HG02973 (cell line): ENCODE measurements around the gene PTX3.

ENCODE experiments used
- ATAC-seq: cut with Tn5 transposase; IDR thresholded peaks from one replicate; pipeline ENCODE4 v1.9.1; 2021; ENCODE audit warnings: moderate library complexity; ENCODE audit not compliant: unreplicated experiment

Gene PTX3

DNA sequence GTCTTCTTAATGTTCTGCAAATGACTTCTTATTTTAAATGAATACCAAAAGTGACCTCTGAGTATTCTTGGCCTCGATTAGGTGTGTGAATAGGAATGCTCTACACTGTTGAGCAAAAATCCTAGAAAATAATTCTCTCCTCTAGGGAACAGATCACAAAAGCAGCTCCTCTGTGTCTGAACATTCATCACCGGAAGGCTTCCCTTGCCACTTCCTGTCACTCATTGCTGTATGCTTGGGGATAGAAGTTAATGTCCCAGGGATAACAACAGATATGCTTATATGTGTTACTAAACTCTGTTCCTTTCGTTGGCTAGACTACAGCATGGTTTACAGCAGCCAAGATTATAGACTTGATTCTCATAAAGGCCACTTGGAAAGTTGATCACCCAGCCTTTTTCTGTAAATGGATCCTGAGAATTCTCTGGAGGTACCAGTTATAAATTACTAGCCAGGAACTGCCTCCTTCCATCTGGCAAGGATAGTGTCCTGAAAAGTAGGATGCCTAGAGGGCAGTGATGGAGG, 16.0 kb upstream of the PTX3 start:
- no peak for ATAC-seq

DNA sequence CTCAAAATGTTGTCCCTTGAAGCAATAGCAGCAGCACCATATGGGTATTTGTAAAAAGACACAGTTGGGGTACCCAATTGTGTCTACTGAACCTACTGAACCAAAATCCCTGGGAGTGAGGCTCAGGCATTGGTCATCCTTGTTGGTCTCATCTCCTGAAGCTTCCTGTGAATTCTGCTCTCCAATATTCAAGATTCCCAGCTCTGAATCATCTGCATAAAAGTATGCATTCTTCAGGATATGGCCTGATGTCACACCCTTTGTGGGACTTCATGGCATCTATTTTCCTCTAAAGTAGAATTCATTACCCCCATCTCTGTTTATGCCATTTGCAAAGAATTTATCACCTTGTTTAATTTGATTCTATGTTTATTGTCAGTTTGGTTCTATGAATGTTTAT, 13.3 kb upstream of the PTX3 start:
- ATAC-seq: no peak

GRCh38 chr3:157427901-157428300, 8.7 kb upstream of the PTX3 start:
- no peak for ATAC-seq

- no peak for ATAC-seq
These were observed 7.8 kb upstream of the PTX3 start for GRCh38 chr3:157428853-157429252.

DNA sequence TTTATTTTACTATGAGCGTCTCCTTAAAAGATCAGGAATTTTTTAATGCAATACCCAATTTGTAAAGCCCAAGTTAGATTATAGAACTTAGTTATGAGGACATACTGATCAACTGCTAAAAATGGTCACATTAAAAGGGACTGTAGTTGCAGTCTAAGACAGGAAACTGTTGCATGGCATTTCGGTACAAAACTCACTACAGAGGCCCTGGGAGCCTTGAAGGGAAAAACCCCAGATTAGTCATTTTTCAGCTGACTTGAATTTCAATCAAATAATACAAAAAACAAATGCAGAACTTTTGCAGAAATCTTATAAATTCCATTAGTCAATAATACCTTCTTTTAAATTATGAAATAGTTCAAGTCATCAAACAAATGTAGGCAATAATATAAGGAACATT, 6.9 kb upstream of the PTX3 start:
- no peak for ATAC-seq

- ATAC-seq: no peak
These were observed 1.6 kb downstream of the PTX3 start for GRCh38 chr3:157438194-157438730.

DNA sequence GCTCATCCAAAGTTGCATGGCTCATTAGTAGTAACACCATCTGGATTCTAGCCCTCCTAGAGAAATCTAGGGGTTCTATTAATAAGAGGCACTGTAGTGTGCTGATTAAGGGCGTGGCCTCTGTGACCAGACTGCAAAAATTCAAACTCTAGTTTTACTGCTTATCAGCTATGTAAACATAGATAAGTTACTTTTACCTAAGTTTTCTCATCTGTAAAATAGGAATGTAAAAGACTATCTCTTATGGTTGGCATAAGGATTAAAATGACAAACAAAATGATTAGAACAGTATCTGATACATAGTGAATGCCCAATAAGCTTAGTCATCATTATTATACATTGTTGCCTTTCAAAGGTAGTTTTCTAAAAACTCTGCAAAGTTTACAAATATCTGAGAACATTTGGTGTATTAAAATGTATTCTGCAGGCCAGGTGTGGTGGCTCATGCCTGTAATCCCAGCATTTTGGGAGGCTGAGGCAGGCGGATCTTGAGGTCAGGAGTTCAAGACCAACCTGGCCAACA, 4.5 kb downstream of the PTX3 start:
- ATAC-seq: no peak

GRCh38 chr3:157442729-157443128, 6.1 kb downstream of the PTX3 start:
- ATAC-seq: no peak

GRCh38 chr3:157443905-157444796, 7.5 kb downstream of the PTX3 start:
- no peak for ATAC-seq

GRCh38 chr3:157444797-157445184, 8.1 kb downstream of the PTX3 start:
- ATAC-seq: no peak

DNA sequence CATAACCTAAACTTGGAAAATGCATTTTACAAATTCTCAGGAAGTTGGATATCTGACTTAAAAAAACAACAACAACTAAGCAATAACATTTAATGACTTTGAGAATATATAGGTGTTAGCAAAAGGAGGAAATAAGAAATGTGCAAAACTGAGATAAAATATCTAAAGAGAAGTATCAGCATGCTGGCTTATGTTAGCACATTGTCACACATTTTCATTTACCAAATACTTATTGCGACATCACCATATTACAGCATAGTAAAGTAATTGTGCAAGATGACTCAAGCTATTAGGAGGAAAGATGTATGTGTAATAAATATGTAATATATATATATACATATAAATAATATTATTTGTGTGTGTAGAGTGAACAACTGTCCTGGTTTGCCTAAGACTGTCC, 9.2 kb downstream of the PTX3 start:
- no peak for ATAC-seq

GRCh38 chr3:157447026-157447694, 10.5 kb downstream of the PTX3 start:
- no peak for ATAC-seq

- no peak for ATAC-seq
These were observed 15.4 kb downstream of the PTX3 start for GRCh38 chr3:157452097-157452496.

GRCh38 chr3:157453824-157454223, 17.2 kb downstream of the PTX3 start:
- ATAC-seq: no peak

DNA sequence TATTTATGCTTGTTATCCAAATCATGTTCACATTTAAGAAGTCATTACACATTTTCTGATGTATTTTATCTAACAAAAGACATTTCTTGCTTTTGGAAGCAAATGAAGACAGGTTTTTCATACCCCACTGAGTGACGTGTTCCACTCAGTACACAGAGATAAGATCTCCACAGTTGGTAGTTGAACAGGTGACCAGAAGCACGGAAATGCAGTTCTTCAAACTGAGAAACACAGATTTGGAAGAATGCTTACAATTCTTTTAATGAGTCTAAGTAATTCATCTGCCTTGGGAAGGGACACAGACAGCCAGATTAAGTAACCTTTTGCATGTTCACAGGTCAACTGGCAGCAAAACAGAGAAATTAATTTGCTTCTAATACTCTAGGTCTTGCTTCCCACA, 23.1 kb downstream of the PTX3 start:
- ATAC-seq: no peak

GRCh38 chr3:157460253-157460652, 23.6 kb downstream of the PTX3 start:
- no peak for ATAC-seq

DNA sequence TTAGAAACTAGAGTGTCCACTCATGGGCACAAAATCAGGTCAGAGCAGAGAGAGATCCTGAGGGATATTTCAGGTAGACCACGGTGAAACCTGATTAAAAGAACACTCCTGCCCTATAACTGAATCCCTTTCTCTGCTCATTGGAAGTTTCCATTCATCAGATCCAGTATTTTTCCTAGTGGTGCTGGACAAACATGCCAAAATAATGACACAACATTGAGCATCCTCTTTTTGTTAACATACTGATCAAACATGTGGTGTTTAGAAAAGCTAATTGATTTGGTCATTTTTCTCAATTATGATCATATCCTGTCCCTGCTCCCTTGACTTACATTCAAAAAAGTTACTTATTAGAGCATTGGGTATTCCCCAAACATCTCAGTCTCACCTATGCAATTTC, 27.2 kb downstream of the PTX3 start:
- ATAC-seq: no peak

GRCh38 chr3:157464321-157464720, 27.7 kb downstream of the PTX3 start:
- ATAC-seq: no peak

- no peak for ATAC-seq
These were observed 29.1 kb downstream of the PTX3 start for GRCh38 chr3:157465741-157466140.

GRCh38 chr3:157467200-157467599, 30.6 kb downstream of the PTX3 start:
- ATAC-seq: no peak

- ATAC-seq: no peak
These were observed 33.1 kb downstream of the PTX3 start for GRCh38 chr3:157469561-157470294.
